HG03575 (cell line): Measurements from ENCODE around the gene VWA3B.
"Not testable (repeated sequence)": the region's sequence is repeated elsewhere in the genome, so short reads cannot be mapped to it uniquely, and the experiment has no call there.

Source experiments
- ATAC-seq: cut with Tn5 transposase; IDR thresholded peaks from one replicate; pipeline ENCODE4 v1.9.1; 2021; ENCODE audit not compliant: unreplicated experiment, insufficient number of reproducible peaks, low FRiP score; ENCODE audit errors: extremely low read depth

Gene VWA3B, protein sequence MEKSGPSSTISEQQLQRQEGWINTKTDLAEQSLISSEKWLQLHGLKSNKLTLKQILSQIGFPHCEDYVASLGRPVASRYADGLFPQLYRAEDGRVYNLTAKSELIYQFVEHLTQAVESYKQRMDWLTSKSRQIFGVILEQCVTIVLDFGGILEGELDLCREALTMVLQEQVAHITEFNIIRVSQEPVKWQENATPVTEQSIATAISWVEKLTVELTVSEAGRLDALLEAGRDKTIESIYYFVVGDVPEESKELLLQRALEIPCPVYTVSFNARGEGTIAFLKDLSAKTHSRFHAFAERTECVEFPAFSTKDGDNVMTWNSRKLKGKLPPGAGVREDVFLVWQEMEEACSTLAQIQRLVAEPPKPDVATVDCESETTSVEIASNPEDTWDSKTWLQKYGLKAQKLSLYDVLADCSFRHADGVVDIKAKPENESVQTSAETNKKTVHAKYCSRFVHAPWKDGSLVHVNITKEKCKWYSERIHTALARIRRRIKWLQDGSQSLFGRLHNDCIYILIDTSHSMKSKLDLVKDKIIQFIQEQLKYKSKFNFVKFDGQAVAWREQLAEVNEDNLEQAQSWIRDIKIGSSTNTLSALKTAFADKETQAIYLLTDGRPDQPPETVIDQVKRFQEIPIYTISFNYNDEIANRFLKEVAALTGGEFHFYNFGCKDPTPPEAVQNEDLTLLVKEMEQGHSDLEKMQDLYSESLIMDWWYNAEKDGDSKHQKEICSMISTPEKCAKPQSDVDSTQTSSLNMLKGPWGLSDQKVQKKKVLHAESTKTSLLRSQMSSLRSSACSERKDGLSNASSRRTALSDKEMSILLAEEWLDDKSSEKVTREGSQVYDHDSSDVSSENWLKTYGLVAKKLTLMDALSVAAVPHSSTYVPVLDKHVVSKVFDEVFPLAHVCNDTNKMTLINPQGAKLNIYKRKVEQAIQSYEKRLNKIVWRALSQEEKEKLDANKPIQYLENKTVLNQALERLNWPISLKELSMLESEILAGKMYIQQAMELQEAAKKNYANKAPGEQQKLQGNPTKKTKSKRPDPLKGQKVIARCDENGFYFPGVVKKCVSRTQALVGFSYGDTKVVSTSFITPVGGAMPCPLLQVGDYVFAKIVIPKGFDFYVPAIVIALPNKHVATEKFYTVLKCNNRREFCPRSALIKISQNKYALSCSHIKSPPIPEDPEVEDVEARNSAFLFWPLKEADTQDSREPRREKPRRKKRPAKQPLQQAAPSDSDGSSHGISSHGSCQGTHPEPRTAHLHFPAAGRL (N-terminal part only)

DNA sequence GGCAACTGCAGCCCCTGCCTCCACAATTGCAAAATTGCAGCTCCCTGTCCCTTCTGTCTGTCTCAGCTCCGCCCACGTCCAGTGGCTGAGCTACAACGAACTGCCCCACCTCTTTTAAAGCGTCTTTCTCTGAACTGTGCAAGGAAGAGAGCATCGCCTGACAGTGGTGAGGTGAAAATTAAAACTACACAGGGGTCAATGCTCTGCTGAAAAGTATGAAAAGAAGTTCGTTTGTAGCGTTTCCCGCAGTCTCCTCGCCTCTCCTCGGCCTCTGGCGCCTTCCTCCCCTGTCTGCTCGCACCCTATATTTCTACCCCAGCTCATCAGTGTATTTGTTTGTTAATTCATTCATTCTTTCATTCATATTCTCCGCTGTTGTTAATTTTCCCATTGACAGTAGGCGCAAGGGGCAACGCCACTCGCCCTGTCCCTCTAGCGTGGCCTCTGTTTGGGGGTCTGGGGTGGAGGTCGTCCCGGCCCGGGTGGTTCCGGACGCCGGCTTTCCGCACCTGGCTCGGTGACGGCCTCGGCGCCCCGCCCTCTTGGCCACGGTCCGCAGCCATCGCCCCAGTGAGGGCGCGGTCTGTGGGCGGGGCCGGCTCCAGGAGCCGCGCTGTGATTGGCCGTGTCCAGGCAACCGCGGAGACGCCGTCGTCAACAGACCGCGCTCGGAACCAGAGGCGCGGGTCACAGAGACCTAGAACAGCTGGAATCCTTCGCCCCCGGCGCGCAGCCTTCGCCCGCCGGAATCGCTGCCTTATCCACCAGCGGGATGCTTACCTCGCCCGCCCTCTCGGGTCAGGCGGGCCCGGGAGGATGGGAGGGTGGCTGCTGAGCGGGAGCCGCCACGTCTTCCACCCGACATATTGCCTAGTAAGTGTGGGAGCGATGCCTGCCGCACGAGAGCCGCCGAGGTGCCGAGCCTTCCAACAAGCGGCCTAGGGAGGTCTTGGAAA lies at the start of gene VWA3B:
TSS of gene VWA3B (plus strand) at position 677 of the 956 bp plus-strand sequence. CDS start 5,926 bp downstream, outside the sequence.
- no peak for ATAC-seq

DNA sequence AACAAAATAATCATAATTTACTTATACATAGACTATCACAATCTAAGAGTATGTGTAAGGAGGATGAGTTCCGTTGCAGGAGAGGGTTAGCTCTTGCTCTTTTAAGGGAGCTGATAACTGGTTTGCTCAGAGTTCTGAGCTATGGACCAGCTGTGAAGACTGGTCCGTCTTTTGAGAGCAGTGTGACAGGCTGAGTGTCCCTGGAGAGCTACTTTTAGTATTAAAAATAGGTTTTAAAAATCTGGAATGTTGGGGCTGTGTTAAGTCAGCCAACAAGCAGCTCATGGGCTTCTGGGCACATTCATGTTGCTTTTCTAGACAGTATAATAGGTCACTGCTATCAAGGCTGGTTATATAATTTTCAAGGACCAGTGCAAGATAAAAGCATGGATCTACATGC lies 49.8 kb upstream of the VWA3B start:
- no peak for ATAC-seq

DNA sequence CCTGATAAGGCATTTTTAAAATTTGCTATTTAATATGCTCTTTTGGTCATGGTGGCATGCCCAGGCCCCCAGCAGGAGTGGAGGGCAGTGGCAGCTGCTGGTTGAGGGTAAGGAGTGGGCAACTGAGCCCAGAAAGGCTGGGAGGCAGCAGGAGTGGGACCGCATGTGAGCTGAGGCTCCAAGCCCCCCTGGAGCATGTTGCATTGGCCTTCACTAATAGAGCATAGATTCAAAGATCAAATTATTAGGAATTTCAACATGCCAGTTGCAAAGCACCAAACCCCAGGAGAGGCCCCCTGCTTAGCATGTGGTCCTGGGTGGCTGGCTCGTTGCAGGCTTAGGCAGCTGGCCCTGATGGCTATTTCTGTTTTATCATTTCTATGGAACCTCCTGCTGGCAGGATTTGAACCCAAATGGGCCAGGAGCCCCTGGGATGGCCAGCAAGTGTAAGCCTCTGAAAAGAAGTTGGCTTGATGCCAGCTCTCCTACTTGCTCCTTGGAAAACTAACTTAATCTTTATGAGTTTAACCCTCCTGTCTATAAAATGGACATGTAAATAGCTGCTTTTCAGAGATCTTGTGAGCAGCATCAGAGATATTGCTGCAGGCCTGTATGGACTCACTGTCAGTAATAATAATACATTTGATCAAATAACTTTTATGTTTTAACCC lies 49.2 kb upstream of the VWA3B start:
- ATAC-seq, result no peak

DNA sequence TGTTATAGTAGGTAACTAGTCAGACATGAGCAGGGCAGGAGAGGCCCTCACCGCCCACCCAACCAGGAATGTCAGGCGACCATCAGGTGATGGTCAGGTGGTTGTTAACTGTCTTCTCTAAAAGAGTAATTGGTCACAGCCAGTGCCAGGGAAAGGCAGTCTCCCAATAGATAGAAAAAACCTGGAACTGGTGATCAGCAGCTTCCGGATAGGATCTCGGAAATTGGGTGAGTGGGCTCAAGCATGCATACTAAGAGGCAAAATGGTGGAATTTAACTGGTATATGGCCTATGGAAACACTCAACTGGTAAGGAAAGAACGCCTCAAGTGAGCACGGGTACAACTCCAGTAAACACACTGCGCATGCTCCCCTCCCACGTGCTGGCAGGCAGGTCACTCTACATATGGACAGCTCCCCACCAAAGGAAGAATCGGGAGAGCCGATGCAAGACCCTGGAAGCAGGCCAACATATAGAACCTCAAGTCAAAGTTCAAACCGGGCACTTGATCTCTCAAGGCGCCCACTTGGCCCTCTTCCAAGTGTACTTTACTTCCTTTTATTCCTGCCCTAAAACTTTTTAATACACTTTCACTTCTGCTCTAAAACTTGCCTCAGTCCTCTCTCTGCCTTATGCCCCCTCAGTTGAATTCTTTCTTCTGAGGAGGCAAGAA lies 47.7 kb upstream of the VWA3B start:
- no peak for ATAC-seq

DNA sequence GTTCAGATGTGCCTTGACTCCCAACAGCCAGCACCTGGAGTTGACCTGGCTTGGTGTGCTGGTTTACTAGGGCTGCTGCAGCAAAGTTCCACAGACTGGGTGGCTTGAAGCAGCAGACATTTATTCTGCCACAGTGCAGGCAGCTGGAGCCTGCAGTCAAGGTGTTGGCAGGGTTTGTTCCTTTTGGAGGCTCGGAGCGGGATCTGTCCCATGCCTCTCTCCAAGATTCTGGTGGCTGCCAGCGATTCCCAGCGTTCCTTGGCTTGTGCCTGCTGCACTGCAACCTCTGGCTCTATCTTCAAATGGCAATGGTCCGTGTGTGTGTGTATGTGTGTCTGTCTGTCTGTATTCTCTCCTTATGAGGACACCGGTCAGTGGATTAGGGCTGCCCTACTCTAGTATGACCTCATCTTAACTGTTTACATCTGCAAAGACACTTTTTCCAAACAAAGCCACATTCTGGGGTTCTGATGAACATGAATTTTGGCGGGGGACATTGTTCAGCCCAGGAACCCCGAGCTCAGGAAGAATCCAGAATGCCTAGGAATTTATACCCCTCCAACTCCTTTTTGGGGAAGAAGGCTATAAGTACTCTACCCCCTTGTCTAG lies 46.5 kb upstream of the VWA3B start:
- ATAC-seq, result no peak

DNA sequence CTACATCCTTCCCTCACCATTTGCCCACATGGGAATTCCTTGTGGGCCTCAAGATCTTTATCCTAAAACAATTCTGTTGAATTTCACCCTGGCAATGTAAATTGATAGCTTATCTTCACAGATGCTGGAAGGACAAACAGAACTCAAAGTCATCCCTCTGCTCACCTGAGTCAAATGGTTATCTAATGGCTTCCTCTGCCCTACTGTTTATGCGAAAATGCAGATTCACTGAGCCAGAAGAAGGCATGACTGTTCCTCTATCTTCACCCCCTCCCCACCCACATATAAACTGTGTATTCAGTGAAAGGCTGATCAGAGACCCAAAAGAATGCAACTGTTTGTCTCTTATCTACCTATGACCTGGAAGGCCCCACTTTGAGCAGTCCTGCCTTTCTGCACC lies 43.9 kb upstream of the VWA3B start:
- no peak for ATAC-seq

DNA sequence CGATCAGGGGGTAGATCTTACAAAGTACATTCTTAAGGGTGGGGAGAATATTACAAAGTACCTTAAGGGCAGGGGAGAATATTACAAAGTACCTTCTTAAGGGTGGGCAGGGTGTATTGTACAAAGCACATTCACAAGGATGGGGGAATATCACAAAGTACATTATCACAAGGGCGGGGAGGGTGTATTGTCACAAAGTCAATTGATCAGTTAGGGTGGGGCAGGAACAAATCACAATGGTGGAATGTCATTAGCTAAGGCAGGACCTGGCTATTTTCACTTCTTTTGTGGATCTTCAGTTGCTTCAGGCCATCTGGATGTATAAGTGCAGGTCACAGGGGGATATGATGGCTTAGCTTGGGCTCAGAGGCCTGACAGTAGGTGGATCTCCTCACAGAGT lies 42.2 kb upstream of the VWA3B start:
- ATAC-seq, result not testable (repeated sequence)

DNA sequence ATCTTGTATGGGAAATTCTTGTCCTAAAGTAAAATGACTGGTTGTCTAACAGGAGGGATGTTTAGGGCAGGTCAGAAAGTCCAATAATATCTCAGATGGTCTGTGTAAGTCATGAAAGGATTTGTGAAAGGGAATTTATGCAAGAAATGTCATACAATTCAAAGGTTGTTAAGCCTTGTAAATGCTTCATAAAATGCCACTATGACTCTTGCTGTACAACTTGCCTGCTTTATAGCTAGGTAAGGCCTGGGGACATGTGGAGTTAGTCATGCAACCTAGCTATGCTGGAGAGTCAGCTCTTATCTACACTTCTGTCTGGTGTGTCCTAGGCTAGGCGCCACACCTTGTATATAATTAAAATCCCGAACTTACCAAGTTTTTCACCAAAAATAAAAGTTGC lies 36.9 kb upstream of the VWA3B start:
- ATAC-seq, result no peak

DNA sequence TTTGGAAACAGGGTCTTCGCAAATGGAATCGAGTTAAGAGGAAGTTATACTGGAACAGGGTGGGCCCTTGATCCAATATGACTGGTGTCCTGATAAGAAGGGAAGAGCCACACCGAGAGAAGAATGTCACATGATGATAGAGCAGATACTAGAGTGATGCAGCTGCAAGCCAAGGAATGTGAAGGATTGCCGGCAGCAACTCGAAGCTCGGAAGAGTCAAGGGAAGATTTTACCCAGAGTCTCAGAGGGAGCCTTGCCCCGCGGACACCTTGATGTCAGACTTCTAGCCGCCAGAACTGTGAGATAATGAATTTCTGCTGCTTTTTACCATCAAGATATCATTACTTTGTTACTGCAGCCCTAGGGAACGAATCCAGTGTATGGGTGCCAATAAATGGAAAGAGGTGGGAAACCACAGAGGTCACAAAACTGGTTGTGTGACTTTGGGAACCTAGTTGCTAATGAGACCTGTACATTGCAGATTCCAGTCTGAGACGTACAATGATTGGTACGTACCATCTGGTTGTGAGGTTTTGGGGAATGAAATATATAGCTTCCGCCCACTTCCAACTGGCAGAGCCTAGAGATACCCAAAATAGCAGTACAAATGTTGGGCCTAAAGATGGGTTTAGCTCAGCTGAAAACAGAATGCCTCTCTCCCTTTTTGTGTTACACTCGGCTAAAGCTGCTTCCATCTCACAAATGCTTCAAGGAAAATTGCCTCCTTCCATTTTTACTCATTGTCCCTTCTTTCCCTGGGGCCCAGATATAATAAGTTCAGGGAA lies 28.6 kb upstream of the VWA3B start:
- ATAC-seq, result no peak

DNA sequence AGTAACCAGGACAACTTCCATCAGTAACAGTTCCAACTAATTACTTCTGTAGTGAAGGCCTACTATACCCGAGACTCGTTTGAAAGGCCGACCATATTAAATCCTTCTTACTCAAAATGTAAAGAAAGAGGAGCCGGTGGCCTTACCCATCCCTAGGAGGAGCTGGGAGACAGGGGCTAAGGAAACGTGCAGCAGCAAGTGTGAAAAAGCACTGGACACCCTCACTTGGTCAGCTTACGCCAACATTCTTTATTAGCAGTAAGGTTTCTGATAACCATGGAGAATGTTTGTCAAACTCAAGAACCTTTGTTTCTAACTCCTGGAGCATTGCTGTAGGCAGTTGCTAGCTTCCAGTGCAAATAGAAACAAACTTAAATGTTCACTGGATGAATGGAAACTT lies 26.7 kb upstream of the VWA3B start:
- no peak for ATAC-seq

DNA sequence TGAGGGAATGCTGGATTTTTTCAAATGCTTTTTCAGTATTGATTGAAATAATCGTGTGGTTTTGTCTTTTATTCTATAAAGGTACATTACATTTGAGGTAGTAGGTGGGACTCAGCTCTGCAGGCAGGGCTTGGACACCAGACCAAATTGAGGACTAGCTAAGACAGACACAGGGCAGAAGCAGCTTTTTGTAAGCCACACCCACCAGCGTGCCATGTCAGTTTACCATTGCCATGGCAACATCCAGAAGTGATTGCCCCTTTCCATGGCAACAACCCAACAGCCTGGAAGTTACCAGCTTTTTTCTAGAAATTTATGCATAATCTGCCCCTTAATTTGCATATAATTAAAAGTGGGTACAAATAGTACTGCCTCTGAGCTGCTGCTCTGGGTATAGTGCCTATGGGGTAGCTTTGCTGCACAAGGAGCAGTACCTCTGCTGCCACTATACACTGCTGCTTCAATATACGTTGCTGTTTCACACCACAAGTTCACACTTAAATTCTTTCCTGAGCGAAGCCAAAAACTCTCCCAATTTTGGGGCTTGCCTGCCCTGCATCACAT lies 23.6 kb upstream of the VWA3B start:
- ATAC-seq, result no peak

DNA sequence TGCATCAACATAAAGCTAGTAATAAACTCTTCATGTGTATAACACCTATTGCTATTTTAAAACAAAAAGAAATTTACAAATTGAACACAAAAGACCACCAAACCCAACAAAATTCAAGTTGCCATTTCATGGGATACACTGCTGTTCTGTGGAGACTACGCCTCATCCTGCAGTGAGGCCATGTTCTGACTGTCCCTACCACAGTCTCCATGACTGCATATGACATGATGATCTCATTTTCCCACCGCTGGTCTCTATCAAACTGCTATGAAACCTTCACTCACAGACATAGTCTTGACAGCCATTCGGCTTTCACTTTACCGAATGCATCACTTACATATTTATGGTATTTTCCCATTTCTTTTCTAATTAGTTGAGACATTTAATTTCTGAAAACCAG lies 21.2 kb upstream of the VWA3B start:
- no peak for ATAC-seq

DNA sequence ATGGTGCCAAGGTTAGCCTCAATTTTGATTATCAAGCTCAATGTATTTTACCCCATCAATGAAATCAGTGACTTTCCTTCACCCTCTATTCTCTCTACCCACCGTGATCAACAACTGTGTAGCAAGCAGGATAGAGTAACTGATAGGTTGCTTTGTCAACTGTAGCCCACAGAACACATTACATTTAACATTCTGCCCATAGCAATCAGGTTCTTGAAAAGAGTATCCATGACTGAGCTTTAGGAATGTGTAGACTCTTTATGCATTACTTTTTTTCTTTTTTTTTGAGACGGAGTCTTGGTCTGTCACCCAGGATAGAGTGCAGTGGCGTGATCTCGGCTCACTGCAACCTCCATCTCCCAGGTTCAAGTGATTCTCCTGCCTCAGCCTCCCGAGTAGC lies 19.8 kb upstream of the VWA3B start:
- no peak for ATAC-seq

DNA sequence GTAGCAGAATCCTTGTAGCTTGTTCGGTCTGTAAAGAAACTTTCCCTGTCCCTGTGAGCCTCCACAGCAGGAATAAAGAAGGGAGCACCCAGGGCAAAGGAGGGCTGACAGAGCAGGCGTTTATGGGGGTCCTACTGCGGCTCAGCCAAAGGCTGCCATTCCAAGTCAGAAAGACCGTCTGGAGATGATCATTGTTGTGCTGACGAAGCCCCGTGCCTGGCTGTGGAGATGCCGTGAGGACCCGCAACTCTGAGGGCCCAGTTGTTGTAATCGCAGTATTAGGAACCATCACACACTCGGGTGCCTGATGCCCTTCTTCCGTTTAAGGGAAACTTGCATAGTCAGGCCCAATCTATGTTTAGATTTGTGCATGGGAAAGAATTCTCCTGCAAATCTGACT lies 16.9 kb upstream of the VWA3B start:
- ATAC-seq, result no peak

DNA sequence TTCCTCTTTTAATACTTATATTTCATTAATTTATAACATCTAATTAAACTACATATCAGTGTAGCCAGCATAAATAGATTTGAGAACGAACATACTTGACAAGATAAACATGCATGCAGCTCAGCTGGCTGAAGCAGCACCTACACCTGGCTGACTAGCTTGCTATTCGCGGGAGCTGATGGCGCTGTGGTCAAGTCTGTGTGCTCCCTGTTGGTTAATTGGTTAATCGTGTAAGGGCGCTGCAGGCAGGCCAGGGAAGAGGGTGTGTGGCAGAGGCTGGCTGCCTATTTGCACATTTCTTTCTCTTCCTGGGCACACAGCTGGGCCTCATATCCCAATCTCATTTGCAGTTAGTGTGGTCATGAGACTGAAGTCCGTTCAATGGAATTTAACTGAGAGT lies 14.5 kb upstream of the VWA3B start:
- no peak for ATAC-seq

DNA sequence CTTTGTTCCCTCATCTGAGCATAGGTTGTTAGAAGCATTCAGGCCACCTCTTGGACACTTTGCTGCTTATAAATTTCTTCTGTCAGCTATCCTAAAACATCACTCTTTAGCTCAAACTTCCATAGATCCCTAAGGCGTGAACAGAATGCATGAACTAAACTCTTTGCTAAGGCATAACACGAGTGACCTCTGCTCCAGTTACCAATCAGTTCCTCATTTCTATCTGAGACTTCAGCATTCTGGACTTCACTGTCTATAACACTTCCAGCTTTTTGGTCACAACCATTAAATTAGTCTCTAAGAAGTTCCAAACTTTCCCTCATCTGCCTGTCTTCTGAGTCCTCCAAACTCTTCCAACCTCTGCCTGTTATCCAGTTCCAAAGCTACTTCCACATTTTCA lies 8.3 kb upstream of the VWA3B start:
- ATAC-seq, result no peak
